Measurements from ENCODE around the gene FBXL17. TPM values are rescaled to one million over a fixed set of nuclear protein-coding genes. Genes with fewer than 3 reads are reported as not detected.

The FBXL17 gene
- total and polyA plus RNA-seq, 9 of the 15 experiments (the other 6 are each of a cell fraction or from before 2014, with no cell fraction given) = 0.32 to 5.4 (median 1.8) TPM

DNA sequence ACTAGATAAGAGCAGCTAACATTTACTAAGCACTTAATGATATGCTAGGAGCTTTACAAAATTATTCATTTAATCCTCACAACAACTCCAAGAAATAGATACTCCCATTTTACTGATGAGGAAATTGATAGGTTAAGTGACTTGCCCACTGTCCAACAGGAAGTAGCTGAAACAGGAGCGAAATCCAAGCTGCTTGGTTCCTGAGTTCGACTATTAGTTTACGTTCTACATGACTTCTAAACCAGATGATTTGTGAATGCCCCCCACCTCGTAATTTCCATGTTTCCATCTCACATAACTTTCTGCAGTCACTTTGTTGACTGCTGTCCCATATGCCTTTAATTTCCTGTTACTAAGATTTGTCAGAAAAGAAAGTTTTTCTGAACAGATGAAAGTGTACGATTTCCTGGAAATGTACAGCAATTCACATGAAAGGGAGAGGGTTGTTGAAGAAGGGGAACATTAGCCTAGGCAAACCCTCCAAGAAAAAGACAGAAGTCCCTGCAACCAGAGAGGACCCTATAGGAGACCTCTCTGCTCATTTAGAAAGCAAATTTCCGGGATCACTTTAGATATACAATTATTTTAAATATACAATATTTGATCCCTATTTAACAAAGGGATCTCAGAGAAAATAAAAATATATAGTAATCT is 432.1 kb downstream of the FBXL17 start:
- Histone ChIP-seq H3K4me3 (no peak overlapping the region), H3K4me2 (ENCODE audit: insufficient read depth, low read length) (no peak overlapping the region), H3K27ac (ENCODE audit: extremely low read depth, low read depth, low read length) (no peak overlapping the region), H3K36me3 (ENCODE audit: control insufficient read depth, insufficient read depth, low read length) (no peaks in the 10 kb centered on the region), H3K9me1 (ENCODE audit: control insufficient read depth, insufficient read depth, low read length) (no peaks in the 10 kb centered on the region), H3K9me3 (replicated peaks; ENCODE audit: control insufficient read depth, insufficient read depth, low read depth, low read length) (no peaks in the 10 kb centered on the region), H3K79me2 (ENCODE audit: control insufficient read depth, insufficient read depth, low read length) (no peaks in the 10 kb centered on the region), H3K9ac (ENCODE audit: insufficient read depth in 1 of 2, low read depth in 2 of 2, low read length in 2 of 2) (no peak overlapping the region), H3K4me1 (replicated peaks in 1 of 2; ENCODE audit: control insufficient read depth in 2 of 2, insufficient read depth in 2 of 2, low read length in 2 of 2) (no peaks in the 10 kb centered on the region), H4K20me1 (replicated peaks; ENCODE audit: control insufficient read depth, insufficient read depth, low read length) (no peaks in the 10 kb centered on the region), H3K27me3 (ENCODE audit: control insufficient read depth in 2 of 2, insufficient read depth in 2 of 2, low read length in 2 of 2) (no peaks in the 10 kb centered on the region), H2AFZ (ENCODE audit: low read depth, low read length) (no peak overlapping the region)
- TF ChIP-seq HINFP (tag; conservative IDR thresholded peaks at IDR 0.05; ENCODE audit: low read depth) (peak; percentile 70; the same call in 1 of the 2 replicates), THRAP3 (IDR thresholded peaks at IDR 0.05; ENCODE audit: borderline replicate concordance) (no peak), CSDE1 (IDR thresholded peaks at IDR 0.05) (no peak), GABPA (tag; conservative IDR thresholded peaks at IDR 0.05; ENCODE audit: low read depth) (peak; percentile 52; the same call in 1 of the 2 replicates)
- FAIRE-seq (no peak), ATAC-seq (no peak), DNase-seq (ENCODE audit: extremely low read depth in 1 of 4, low spot score in 3 of 4) (no peak)
- POLR2A ChIA-PET = no interaction called here
- intact Hi-C loops (cut with micrococcal nuclease) (no loop called here), in situ Hi-C loops (cut with MboI) (no loop called here)
- WGBS (ENCODE audit: insufficient coverage, low coverage, missing lambda C conversion rate) = 2% methylated on average over 6 of the region's 6 CpGs
- CTCF ChIA-PET (ENCODE audit: low intra/inter-chr PET ratio) = no interaction called here
- no TSS peak for BruUV-seq (replicated peaks)

All from K562 (cell line).